ENCODE results near the gene TMEM63B.

The TMEM63B gene

GRCh38 chr6:44145839-44146238, 18.5 kb downstream of the TMEM63B start:
- no peak for FAIRE-seq

GRCh38 chr6:44146685-44147084, 19.3 kb downstream of the TMEM63B start:
- no peak for FAIRE-seq

GRCh38 chr6:44147256-44147655, 19.9 kb downstream of the TMEM63B start:
- FAIRE-seq, result no peak

GRCh38 chr6:44148306-44148705, 21.0 kb downstream of the TMEM63B start:
- FAIRE-seq, result no peak

GRCh38 chr6:44149369-44150012, 22.1 kb downstream of the TMEM63B start:
- no peak for FAIRE-seq

DNA sequence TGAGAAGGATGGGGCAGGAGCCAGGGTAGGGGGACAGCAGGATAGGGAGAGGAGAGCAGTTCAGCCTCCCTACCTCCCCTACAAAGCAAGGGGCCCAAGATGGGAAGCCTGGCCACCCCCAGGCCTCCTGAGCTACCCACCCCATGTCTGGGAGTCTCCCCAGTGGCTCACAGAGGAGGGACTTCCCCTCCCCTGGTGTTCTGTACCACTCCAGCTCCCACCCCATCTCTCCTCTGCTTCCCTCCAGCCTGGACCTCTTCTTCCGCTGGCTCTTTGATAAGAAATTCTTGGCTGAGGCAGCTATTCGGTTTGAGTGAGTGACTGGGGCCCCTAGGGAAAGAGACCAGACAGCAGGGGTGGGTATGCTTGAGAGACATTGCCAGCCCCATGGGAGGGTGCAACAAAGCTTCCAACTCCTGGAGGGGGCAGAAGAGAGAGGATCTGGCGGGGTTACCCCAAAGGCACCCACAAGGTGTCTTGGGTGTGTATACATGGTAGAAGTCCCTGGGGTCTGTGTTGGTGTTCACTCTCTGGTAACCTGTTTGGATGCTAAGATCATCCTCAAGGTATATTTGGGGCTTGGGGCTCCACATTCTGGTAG, 23.1 kb downstream of the TMEM63B start:
- FAIRE-seq, result no peak

DNA sequence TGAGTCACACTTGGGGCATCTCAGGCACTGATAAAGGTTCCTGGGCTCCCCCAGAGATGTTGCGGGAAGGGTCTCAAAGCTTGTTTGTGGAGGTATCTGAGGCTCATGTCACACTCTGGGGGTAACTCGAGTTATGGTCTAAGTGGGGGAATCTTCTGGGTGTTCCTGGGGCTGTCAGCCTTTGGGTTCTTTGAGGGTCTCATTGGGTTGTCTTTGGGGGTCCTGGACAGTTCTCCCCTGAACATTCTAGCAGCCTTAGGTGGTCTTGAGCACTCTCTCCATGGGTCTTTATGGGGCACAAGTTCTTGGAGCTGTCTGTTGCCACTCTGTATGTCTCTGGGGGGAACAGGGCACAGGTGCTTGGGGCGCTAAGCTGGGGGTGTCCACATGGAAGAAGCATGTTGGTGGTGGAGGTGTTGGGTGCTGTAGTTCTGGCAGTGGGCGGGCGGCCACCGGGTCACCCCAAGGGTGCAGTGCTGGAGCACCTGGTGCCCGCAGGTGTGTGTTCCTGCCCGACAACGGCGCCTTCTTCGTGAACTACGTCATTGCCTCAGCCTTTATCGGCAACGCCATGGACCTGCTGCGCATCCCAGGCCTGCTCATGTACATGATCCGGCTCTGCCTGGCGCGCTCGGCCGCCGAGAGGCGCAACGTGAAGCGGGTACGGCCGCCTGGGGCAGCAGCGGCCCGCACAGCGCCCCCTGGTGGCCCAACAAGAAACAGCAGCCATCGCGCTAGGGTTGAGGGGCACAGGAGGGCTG, 24.2 kb downstream of the TMEM63B start:
- no peak for FAIRE-seq

DNA sequence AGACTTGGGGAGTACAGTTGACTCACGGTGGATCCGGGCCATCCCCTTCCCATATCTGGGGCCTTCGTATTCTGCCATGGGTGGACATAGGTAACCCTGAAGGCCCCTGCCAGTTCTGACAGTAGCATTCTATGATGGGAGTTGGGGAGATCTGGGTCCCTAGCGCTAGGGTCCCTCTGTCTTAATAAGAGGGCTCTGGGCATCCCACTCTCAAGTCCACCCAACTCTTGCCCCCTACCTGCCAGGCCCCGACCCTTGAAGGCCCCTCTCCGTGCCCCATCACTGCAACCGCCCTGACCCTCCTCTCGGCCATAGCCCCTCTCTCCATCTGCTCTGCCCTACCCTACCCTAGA, 24.7 kb downstream of the TMEM63B start:
- no peak for FAIRE-seq

DNA sequence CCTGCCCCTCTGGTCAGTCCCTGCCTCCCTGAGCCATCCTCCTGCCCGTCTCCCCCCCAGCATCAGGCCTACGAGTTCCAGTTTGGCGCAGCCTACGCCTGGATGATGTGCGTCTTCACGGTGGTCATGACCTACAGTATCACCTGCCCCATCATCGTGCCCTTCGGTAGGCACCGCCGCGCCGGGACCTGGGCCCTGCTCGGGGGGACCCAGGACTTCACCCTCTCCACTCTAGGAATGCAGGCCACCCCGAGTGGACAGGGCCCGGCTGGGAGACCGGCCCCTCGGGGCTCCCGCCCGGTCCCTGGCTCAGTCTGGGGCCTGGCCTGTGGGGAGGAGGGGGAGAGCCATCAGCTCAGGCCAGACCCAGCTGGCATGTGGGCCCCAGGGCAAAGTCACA, 25.2 kb downstream of the TMEM63B start:
- no peak for FAIRE-seq

DNA sequence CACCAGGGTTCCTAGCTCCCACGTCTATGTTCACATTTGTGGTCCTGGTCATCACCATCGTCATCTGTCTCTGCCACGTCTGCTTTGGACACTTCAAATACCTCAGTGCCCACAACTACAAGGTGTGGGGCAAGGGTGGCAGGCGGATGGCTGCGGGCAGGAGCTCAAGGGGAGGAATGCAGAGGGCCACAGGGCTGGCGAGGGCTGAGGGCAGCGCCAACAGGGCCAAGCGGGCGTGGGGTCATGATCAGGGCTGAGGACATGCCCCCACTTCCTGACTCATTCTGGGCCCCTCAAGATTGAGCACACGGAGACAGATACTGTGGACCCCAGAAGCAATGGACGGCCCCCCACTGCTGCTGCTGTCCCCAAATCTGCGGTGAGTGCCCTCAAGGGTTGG, 26.7 kb downstream of the TMEM63B start:
- no peak for FAIRE-seq

- FAIRE-seq, result no peak
Measured at GRCh38 chr6:44156494-44157151, 29.3 kb downstream of the TMEM63B start.

DNA sequence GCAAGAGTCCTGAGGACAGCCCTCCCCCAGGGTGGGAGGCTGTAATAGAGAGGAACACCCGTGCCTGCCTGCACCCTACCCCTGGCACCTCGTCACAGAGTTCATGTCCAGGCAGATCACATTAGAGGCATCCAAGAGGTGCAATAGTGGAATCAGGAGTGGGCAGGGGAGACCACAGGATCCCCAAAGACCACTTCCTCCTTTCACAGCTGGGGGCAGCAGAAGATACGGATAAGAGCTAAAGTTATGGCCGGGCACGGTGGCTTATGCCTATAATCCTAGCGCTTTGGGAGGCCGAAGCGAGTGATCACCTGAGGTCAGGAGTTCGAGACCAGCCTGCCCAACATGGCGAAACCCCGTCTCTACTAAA, 29.8 kb downstream of the TMEM63B start:
- no peak for FAIRE-seq

DNA sequence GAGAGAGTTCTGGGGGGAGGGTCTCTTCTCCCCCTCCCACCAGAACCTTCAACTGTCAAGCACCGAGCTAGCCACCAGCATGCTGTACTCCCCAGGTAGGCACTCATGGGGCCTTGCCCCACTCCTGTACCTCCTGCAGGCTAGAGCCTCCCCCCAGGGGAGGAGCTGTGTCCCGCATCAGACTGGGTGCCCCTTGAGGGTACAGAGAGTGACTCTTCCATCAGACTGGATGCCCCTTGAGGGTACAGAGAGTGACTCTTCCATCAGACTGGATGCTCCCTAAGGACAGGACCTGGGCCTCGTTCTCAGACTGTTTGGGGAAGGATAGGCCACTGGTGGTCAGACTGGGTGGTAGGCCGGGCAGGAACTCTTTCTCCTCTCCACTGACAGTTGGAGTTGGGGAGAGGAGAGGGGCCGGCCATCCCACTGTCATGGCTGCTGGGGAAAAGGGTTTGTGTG, 31.4 kb downstream of the TMEM63B start, which contains the start of gene CAPN11:
Gene CAPN11, plus strand, starts transcription at position 51 of the 459 bp plus-strand sequence. Its CDS starts 29 bp downstream, at position 80.
- FAIRE-seq, result no peak

- FAIRE-seq, result no peak
Measured at GRCh38 chr6:44161997-44162338, 34.6 kb downstream of the TMEM63B start.

- no peak for FAIRE-seq
Measured at GRCh38 chr6:44162876-44163625, 35.7 kb downstream of the TMEM63B start.

DNA sequence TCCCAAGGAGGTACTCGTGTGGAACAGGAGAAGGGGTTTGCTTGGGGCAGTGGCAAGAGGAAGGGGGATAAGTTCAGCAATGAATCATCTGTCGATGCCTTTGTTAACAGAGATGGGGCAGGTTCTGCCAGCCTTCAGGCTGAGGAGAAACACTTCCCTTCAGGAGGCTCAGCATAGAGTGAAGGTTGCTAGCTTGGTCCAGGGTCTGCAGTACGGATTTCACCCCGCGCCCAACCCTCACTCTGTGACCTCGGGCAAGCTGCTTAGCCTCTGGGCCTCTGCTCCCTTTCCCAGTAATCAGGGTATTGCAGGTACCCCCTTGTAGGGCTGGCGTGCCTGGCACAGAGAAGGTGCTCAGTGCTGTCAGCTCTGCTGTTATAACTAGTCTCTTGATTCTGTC, 38.8 kb downstream of the TMEM63B start:
- no peak for FAIRE-seq

- FAIRE-seq, result no peak
Measured at GRCh38 chr6:44166591-44167184, 39.3 kb downstream of the TMEM63B start.

DNA sequence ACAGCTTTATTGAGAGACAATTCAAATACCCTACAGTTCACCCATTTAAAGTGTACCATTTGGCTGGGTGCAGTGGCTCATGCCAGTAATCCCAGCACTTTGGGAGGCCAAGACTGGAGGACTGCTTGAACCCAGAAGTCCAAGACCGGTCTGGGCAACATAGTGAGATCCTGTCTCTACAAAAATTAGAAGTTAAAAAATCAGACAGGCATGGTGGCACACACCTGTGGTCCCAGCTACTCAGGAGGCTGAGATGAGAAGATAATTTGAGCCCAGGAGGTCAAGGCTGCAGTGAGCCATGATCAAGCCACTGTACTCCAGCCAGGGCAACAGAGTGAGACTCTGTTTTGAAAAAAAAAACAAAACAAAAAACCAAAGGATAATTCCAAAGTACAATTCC, 40.2 kb downstream of the TMEM63B start:
- no peak for FAIRE-seq

DNA sequence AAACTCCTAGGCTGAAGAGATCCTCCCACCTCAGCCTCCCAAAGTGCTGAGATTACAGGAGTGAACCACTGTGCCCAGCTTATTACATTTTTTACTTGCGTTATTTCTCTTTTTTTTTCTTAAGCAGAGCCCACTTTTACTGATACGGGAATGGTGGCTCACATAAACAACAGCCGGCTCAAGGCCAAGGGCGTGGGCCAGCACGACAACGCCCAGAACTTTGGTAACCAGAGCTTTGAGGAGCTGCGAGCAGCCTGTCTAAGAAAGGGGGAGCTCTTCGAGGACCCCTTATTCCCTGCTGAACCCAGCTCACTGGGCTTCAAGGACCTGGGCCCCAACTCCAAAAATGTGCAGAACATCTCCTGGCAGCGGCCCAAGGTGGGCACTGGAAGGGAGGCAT, 41.8 kb downstream of the TMEM63B start:
- FAIRE-seq, result no peak

DNA sequence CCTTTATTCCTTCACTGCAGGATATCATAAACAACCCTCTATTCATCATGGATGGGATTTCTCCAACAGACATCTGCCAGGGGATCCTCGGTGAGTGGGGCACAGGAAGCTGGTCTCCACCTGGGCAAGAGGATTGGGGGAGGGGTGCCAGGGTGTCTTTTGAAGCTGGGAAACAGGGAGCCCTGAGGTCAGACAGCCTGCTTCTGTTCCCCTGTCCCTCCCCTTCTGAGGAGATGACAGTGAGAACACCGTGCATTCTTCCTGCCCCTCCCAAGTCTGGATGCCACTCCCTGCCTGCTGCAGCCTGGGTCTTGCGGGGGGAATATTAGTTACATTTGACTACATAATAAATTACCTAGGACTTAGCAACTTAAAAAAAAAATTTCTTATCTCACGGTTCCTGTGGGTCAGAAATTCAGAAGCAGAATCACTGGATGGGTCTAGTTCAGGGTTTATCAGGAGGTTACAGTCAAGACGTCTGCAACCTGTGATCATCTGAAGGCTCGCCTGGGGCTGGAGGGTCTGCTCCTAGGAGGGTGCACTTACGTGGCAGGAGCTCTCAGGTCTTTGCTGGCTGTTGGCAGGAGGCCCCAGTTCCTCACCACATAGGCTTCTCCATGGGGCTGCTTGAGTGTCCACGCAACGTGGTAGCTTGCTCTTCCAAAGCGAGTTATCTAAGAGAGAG, 42.7 kb downstream of the TMEM63B start:
- no peak for FAIRE-seq

DNA sequence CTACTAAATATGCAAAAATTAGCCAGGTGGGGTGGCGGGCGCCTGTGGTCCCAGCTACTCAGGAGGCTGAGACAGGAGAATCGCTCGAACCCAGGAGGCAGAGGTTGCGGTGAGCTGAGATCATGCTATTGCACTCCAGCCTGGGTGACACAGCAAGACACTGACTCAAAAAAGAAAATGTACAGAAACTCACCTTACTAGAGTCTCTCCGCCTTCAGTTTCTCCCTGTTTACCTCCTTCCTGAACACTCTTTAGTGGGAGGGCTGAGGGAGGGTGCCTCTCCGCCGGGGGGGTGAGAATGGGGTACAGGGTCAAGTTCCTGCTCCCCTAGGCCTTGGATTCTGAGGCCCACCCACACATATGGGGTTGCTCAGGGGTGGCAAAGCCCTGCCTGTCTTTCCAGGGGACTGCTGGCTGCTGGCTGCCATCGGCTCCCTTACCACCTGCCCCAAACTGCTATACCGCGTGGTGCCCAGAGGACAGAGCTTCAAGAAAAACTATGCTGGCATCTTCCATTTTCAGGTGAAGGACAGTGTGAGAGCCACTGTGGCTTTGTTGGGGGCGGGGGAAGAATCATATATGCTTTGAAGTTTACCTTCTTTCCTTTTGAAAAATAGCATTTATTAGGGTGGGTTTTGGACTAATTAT, 44.7 kb downstream of the TMEM63B start:
- FAIRE-seq, result no peak

Measured in islet of Langerhans (tissue), 1 donor.